ENCODE measurements around the gene SEC62.

DNA sequence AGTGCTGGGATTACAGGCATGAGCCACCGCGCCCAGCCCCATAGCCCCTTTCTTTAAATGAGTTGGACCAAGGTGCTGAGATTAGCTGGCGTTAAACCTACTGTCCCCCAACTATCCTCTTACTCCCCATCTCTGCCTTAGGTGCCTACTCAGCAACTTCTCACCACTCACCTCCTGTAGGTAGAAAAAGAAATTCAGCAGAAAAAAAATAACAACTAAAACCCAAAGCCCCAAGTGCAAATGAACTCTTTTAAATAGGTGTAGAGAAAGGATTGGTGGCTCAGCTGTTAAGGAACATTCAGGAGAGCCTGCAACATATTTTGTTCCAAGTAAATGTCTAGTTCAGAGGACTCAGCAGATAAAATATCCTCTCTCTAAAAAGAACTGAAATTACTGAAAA is 35.8 kb upstream of the SEC62 start:
- TF ChIP-seq POLR2A (IDR thresholded peaks at IDR 0.05; ENCODE audit: low read depth, low read length) = no peak
- TF ChIP-seq POLR2AphosphoS5 (IDR thresholded peaks at IDR 0.05; ENCODE audit: low read depth, low read length) = no peak

Measured in GM12892 (cell line).